IPS DF 6.9 (cell line): ENCODE measurements around the gene RSPH4A.
A peak's percentile ranks its signal among the peaks of the same experiment; 100 is the strongest.

Experiments used
- DNase-seq: peaks from one replicate; pipeline ENCODE4 v3.0.0-alpha.2; 2013; ENCODE audit warnings: low read depth, low spot score
- H3K27ac ChIP-seq: one replicate; pipeline ENCODE4 v1.5.1; 2013; ENCODE audit warnings: low read length, control low read depth
- H3K27me3 ChIP-seq: 2 replicates; pipeline ENCODE4 v1.6.1; 2013; ENCODE audit warnings: mild to moderate bottlenecking, low read length; ENCODE audit not compliant: control insufficient read depth, insufficient read depth
- H3K36me3 ChIP-seq: 2 replicates; pipeline ENCODE4 v1.6.1; 2013; ENCODE audit warnings: low read length; ENCODE audit not compliant: control insufficient read depth, insufficient read depth
- H3K4me1 ChIP-seq: 2 replicates; pipeline ENCODE4 v1.6.1; 2013; ENCODE audit warnings: low read length; ENCODE audit not compliant: control insufficient read depth, insufficient read depth
- H3K4me3 ChIP-seq: 2 replicates; pipeline ENCODE4 v1.5.1; 2013; ENCODE audit warnings: mild to moderate bottlenecking, low read length
- H3K9me3 ChIP-seq: 2 replicates; pipeline ENCODE4 v1.6.1; 2013; ENCODE audit warnings: low read length, inconsistent platforms; ENCODE audit not compliant: control insufficient read depth, insufficient read depth
- WGBS: extraction: QIAGEN DNeasy Blood & Tissue Kit; methylation state at CpG from one replicate; pipeline ENCODE4 v1.1.7; 2013; ENCODE audit warnings: mixed read lengths, missing lambda C conversion rate; ENCODE audit not compliant: insufficient read length, insufficient coverage; 5-methylcytosine and 5-hydroxymethylcytosine counted together

Gene RSPH4A

GRCh38 chr6:116665464-116665863 lies 49.2 kb downstream of the RSPH4A start:
- Histone ChIP-seq H3K9me3 (no peaks in the 10 kb centered on the region), H3K27ac (no peak overlapping the region), H3K4me3 (no peak overlapping the region), H3K4me1 (no peaks in the 10 kb centered on the region), H3K27me3 (no peaks in the 10 kb centered on the region), H3K36me3 (no peaks in the 10 kb centered on the region)
- no peak for DNase-seq
- no CpG with 5 or more reads among the region's 7 CpGs for WGBS

- Histone ChIP-seq H3K9me3 (no peaks in the 10 kb centered on the region), H3K4me3 (no peak overlapping the region), H3K36me3 (no peaks in the 10 kb centered on the region), H3K27me3 (no peaks in the 10 kb centered on the region), H3K27ac (no peak overlapping the region), H3K4me1 (no peaks in the 10 kb centered on the region)
- WGBS: no CpG with 5 or more reads among the region's 1 CpG
- no peak for DNase-seq
Observed at GRCh38 chr6:116666869-116667268, 50.6 kb downstream of the RSPH4A start.

GRCh38 chr6:116667623-116668022 lies 51.3 kb downstream of the RSPH4A start:
- H3K4me3 ChIP-seq: peak overlapping the region; percentile 21; the same call in 1 of the 2 replicates
- no peaks in the 10 kb centered on the region for H3K9me3 ChIP-seq
- no CpG with 5 or more reads among the region's 3 CpGs for WGBS
- H3K36me3 ChIP-seq: no peaks in the 10 kb centered on the region
- no peaks in the 10 kb centered on the region for H3K27me3 ChIP-seq
- H3K27ac ChIP-seq: no peak overlapping the region
- DNase-seq: no peak
- H3K4me1 ChIP-seq: no peaks in the 10 kb centered on the region

- Histone ChIP-seq H3K27ac (no peak overlapping the region), H3K9me3 (no peaks in the 10 kb centered on the region), H3K4me3 (no peak overlapping the region), H3K4me1 (no peaks in the 10 kb centered on the region), H3K27me3 (no peaks in the 10 kb centered on the region), H3K36me3 (no peaks in the 10 kb centered on the region)
- WGBS: no CpG with 5 or more reads among the region's 4 CpGs
- no peak for DNase-seq
Observed at GRCh38 chr6:116672306-116672705, 56.0 kb downstream of the RSPH4A start.

GRCh38 chr6:116676021-116676420 lies 59.7 kb downstream of the RSPH4A start:
- Histone ChIP-seq H3K27ac (no peak overlapping the region), H3K4me3 (no peak overlapping the region), H3K9me3 (no peaks in the 10 kb centered on the region), H3K4me1 (no peaks in the 10 kb centered on the region), H3K27me3 (no peaks in the 10 kb centered on the region), H3K36me3 (no peaks in the 10 kb centered on the region)
- WGBS: no CpG with 5 or more reads among the region's 1 CpG
- DNase-seq: no peak

- Histone ChIP-seq H3K9me3 (no peaks in the 10 kb centered on the region), H3K4me3 (peak within 1 kb of the TSS; percentile 67), H3K4me1 (no peaks in the 10 kb centered on the region; the same call in 1 of the 2 replicates), H3K27me3 (no peaks in the 10 kb centered on the region), H3K36me3 (no peaks in the 10 kb centered on the region), H3K27ac (no peak within 1 kb of the TSS)
- peak; percentile 68 for DNase-seq
- WGBS: no CpG with 5 or more reads among the region's 69 CpGs
Observed at GRCh38 chr6:116680880-116681672, 64.8 kb downstream of the RSPH4A start, which contains the start of gene KPNA5. TSS of gene KPNA5 (plus strand) at chr6:116681211. CDS start at chr6:116681335, 124 bp downstream.

GRCh38 chr6:116682334-116682712 lies 66.0 kb downstream of the RSPH4A start:
- WGBS: no CpG with 5 or more reads among the region's 5 CpGs
- no peaks in the 10 kb centered on the region for H3K27me3 ChIP-seq
- no peak for DNase-seq
- peak overlapping the region; percentile 34; the same call in 1 of the 2 replicates for H3K4me3 ChIP-seq
- H3K27ac ChIP-seq: no peak overlapping the region
- no peaks in the 10 kb centered on the region for H3K9me3 ChIP-seq
- no peaks in the 10 kb centered on the region; the same call in 1 of the 2 replicates for H3K4me1 ChIP-seq
- H3K36me3 ChIP-seq: no peaks in the 10 kb centered on the region
